ENCODE data around the gene STUM.
"Not testable (repeated sequence)": the region's sequence is repeated elsewhere in the genome, so short reads cannot be mapped to it uniquely, and the experiment has no call there.

STUM gene

DNA sequence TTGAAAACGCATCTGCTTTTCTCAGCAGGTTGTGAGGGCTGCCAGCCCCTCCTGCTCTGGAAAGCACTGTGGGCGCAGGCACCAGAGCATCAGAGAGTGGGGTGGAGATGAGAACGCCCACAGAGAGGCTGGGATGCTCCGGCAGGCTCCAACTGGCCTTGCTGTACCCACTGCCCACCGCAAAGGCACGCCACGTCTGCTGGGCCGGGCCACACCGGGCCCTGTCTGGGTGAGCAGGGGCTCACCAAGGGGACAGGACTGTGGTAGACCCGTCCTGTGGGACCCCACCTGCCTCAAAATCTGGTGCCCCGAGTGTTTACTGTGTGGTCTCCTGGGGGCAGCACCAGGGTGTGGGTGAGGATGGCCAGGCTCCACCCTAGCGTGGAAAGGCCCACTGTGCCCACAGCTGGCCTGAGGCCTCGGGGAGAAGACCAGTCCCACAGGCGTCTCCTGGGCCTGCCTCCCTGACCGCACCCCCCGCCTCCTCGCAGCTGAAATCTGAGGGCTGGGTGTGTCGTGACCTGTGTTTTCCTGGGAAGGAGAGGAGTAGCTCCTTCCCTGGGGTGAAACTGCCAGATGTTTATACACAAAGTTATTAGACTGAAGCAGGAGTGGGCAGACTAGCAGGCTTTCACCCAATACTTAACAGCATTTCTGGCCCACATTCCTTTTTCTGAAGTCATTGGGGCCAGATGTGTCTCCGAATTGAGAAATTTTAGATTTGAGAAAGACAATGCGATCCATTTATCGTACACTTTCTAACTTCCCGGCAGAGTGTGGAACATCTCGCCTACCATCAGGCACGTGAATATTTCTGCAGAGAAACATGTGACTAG, 53.8 kb downstream of the STUM start:
- H3K27ac ChIP-seq: no peak overlapping the region

GRCh38 chr1:226603022-226603857, 54.7 kb downstream of the STUM start:
- no peak for DNase-seq (ENCODE audit: low read depth, low spot score)
- no peak overlapping the region for H3K27ac ChIP-seq

More for the DNA sequence above, 53.8 kb downstream of the STUM start:
- DNase-seq (ENCODE audit: low read depth, low spot score): no peak

- no peak for DNase-seq (ENCODE audit: low read depth, low spot score)
- no peak overlapping the region for H3K27ac ChIP-seq
These were observed 55.4 kb downstream of the STUM start for GRCh38 chr1:226603858-226604559.

- DNase-seq (ENCODE audit: low read depth, low spot score): no peak
- H3K27ac ChIP-seq: no peak overlapping the region
These were observed 56.2 kb downstream of the STUM start for GRCh38 chr1:226604560-226605317.

- DNase-seq (ENCODE audit: low read depth, low spot score): no peak
- H3K27ac ChIP-seq: no peak overlapping the region
These were observed 56.9 kb downstream of the STUM start for GRCh38 chr1:226605318-226605950.

DNA sequence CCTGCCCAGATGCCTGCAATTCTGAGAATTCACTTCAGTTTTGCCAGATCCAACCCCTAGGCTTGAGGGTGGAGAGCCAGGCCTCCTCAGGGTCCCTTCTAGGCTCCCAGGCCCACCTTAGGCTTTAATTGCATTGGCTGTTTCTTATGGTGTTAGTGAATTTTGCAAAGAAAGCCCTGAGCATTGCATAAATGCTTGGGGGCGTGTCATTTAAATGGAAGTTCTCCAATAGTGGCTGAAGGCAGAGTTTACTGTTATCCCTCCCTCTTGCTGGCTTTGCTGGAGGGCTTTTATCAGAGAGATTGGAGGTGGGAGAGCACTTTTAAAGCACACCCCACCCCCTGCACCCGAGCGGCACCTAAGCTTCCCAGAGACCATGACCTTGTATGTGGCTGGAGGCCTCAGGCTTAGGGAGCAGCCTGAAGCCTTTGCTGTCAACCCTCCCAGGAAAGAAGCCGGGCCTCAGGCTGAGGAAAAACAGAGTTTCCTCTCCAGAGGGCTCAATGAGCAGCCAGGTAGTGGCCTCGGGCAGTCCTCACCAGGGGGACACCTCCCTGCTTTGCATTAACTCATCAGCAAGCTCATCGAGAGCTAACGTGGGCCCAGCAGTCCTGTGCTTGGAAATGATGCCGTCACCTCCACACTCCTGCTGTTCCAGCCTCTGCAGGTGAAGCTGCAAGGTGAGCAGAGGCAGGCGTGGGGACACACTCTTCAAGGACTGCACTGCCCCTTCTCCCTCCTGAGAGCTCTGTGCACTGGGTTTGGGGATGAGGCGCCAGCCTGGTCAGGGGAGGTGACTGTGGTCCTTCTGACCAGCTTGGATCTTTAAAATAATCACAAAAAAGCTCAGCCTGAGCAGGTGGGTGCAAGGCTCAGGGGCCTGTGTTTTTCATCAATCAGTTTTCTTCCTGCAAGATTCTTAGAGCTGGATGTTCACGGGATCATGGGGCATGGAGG, 58.0 kb downstream of the STUM start:
- DNase-seq (ENCODE audit: low read depth, low spot score): no peak
- H3K27ac ChIP-seq: no peak overlapping the region

DNA sequence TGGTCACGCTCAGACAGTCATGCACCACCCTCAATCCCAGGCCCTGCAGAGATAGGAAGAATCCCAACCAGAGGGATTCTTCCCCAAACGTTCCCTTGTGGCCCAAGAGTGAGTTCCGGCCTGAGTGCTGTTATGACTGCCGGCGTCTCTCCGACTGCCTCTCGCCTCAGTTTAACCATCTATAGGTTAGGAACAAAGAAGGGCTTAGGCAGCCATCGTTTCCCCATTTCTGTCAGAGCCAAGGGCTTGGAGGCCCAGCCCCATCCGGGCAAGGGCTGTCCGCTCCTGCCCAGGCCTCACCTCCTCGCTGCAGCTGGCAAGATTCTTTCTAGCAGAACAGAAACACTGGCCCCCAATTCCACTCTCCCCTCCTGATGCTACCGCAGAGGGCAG, 58.7 kb downstream of the STUM start:
- no peak overlapping the region for H3K27ac ChIP-seq
- no peak for DNase-seq (ENCODE audit: low read depth, low spot score)

DNA sequence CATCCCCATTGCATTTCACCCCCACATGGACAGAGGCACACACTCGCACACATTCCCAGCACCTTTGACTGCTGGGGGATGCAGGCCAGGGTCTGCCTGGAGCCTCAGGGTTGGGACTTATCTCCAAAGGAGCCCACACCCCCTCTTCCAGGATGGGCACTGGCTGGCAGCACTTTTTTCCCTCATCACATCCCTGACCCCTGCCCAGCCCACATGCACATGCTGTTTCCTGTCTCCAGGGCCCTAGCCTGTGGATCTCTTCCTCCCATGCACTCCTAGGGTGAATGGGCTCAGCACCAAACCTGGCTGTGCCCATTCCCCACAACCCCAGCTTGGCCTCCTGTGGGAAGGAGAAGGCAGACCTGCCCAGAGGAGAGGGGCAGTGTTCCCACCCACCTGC, 59.3 kb downstream of the STUM start:
- no peak for DNase-seq (ENCODE audit: low read depth, low spot score)
- no peak overlapping the region for H3K27ac ChIP-seq

DNA sequence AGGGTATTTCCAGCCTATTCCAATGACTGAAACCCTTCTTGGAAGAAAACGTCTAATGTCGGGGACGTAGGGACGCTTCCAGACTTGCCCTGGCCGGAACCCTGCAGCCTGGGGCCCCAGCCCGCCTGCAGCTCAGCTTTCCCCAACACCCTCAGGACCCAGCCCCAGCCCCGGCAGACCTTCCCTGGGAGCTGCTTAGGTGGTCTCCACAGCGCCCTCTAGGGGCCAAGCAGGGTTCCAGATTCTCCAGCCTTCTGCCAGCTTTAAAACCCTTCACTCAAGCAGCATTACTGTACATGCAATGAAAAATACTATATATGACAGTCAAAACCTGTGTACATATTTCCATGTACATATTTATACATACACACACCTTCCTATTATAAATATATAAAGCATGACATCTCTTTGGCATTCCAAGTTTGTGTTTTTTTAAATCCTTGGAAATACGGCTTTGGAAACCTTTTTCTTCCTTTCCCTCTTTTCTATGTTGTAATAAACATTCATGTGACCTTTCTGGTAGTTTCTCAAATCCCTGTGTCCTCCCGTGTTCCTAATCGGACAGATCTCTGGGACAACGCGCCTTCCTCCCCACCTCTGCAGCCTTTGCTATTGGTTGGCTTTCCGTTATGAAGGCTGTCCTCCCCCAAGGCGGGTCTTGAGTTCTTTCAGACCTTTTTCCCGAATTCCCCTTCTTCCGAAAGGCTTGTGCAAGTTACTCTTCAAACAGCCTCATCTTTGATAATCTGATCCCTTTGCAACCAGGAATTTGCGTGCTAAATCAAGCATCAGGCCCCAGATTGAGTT, 60.3 kb downstream of the STUM start:
- no peak for DNase-seq (ENCODE audit: low read depth, low spot score)
- no peak overlapping the region for H3K27ac ChIP-seq

DNA sequence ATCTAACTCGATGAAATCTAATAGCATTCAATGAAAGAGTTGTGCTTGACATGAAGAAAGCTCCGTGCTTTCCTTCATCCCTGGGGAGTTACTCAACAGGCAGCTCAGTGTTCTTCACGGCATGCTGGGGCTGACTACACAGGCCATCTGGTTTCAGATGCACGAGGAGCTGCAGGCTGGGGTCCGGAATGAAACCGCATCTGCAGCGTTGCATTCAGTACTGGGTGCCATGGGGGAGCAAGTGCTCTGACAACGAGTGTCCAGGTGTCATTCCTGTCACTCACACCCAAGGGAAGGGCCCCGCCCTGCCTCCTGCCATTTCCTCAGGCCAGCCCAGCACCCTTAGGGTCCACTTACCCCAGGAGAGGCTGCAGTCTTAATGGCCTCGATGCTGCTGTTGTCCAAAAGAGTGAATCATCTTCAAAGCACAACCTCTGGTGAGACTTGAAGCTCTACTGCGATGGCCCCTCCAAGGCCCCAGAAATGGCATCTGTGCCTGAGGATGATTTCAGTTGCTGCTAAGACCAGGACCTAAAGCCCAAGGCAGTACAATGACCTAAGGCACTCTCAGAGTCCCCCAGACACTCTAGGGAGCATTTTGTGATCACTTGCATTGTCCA, 61.4 kb downstream of the STUM start:
- no peak overlapping the region for H3K27ac ChIP-seq
- no peak for DNase-seq (ENCODE audit: low read depth, low spot score)

GRCh38 chr1:226610671-226611070, 62.1 kb downstream of the STUM start:
- no peak overlapping the region for H3K27ac ChIP-seq
- DNase-seq (ENCODE audit: low read depth, low spot score): no peak

- H3K27ac ChIP-seq: no peak overlapping the region
- DNase-seq (ENCODE audit: low read depth, low spot score): no peak
These were observed 62.7 kb downstream of the STUM start for GRCh38 chr1:226611301-226611700.

- H3K27ac ChIP-seq; DNase-seq (ENCODE audit: low read depth, low spot score): not testable (repeated sequence)
These were observed 63.4 kb downstream of the STUM start for GRCh38 chr1:226611980-226612379.

DNA sequence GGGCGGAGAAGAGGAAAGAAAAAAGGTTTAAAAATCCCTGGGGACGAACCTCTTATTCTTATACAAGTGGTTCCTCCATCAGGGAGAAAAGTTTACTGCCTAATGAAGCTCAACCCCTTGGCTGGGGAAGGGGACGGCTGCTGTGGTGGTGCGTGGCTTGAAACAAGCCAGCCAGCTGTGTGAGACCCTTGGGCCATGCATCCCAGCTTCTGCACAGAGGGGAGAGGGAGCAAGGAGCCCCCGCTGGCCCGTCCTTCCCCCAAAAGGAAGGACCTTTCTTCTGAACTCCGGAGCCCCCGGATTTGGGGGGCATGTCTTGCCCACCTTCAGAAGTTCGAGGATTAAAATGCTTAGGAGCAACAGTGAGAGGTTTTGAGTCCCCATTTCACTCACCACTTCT, 67.3 kb downstream of the STUM start:
- H3K27ac ChIP-seq: no peak overlapping the region
- no peak for DNase-seq (ENCODE audit: low read depth, low spot score)

GRCh38 chr1:226616636-226617035, 68.1 kb downstream of the STUM start:
- no peak overlapping the region for H3K27ac ChIP-seq
- no peak for DNase-seq (ENCODE audit: low read depth, low spot score)

DNA sequence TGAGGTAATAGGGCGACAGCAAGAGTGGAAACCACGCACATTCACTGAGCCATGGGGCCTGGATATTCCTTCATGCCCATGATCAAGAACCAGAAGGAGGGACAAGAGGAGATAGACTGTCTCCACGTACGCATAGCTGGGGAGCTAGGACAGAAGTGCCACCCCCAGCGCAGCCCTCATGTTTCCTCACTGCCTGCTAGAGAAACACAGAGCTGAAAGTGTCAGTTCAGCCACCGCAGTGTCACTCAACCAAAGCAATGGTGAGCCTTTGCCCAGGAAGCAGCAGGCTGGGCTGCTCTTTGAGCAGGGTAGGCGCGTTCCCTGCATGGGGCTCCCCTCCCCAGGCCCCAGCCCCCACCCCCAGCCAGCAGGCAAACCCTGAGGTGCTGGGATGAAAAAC, 68.5 kb downstream of the STUM start:
- no peak overlapping the region for H3K27ac ChIP-seq
- DNase-seq (ENCODE audit: low read depth, low spot score): no peak

DNA sequence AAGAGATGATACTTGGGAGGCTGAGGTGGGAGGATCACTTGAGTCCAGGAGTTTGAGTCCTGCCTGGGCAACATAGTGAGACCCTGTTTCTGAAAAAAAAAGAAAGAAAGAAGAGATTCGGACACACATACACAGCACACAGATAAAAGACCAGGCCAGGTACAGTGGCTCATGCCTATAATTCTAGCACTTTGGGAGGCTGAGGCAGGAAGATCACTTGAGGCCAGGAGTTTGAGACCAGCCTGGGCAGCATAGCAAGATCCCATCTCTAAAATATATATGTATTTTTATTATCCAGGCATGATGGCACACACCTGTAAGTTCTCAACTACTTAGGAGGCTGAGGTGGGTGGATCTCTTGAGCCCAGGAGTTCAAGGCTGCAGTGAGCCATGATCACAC, 69.2 kb downstream of the STUM start:
- not testable (repeated sequence) for DNase-seq (ENCODE audit: low read depth, low spot score); H3K27ac ChIP-seq

Measured in epithelial cell of prostate (primary cell).